HepG2 (cell line): ENCODE measurements around the gene IRAK4. TPM values are rescaled to one million over a fixed set of nuclear protein-coding genes. Genes with fewer than 3 reads are reported as not detected.

Experiments
- KLF15 ChIP-seq: sonication (generic); formaldehyde crosslinking; IDR thresholded peaks from 2 replicates; pipeline ENCODE4 v1.8.1; 2023; ENCODE audit warnings: borderline replicate concordance, mild to moderate bottlenecking, inconsistent platforms, missing genetic modification reagents, mixed read lengths
- POLR2A ChIP-seq, 2 experiments: IDR thresholded peaks; 2 replicates each; pipeline ENCODE4 v1.6.1; 2011; ENCODE audit warnings: low read depth in 2 of 2, low read length in 2 of 2, mild to moderate bottlenecking in 1 of 2, moderate library complexity in 1 of 2; ENCODE audit not compliant: insufficient read depth in 1 of 2
- SIN3A ChIP-seq: IDR thresholded peaks from 2 replicates; pipeline ENCODE4 v1.6.1; 2011; ENCODE audit warnings: low read depth, mild to moderate bottlenecking, control low read depth, low read length, borderline replicate concordance
- SOX13 ChIP-seq, 3 experiments: fragments of 450-650 bp in 1 of 3; sonication (generic) in 1 of 3; formaldehyde crosslinking in 1 of 3; IDR thresholded peaks in 2 of 3; conservative IDR thresholded peaks in 1 of 3; 2 replicates each; pipeline versions ENCODE4 v1.5.0 to v1.6.1; 2016 to 2020; ENCODE audit warnings: antibody characterized with exemption in 1 of 3, mild to moderate bottlenecking in 1 of 3, missing compliant biosample characterization in 1 of 3, missing genetic modification reagents in 1 of 3, moderate library complexity in 1 of 3
- SP5 ChIP-seq: IDR thresholded peaks from 2 replicates; pipeline ENCODE4 v1.6.1; 2016; ENCODE audit warnings: low read depth, borderline replicate concordance
- SRSF1 ChIP-seq: fragments of 200-400 bp; formaldehyde crosslinking; optimal IDR thresholded peaks from 2 replicates; pipeline ENCODE3; 2017; ENCODE audit warnings: mild to moderate bottlenecking, low read depth, low read length, moderate library complexity
- SRSF9 ChIP-seq: fragments of 200-400 bp; formaldehyde crosslinking; IDR thresholded peaks from 2 replicates; pipeline ENCODE4 v1.6.1; 2018; ENCODE audit warnings: borderline replicate concordance, mild to moderate bottlenecking, low read depth, low read length; ENCODE audit not compliant: insufficient read depth, poor library complexity, severe bottlenecking
- TCF7L2 ChIP-seq: IDR thresholded peaks from 2 replicates; pipeline ENCODE4 v1.6.1; 2011; ENCODE audit warnings: mild to moderate bottlenecking, low read depth, low read length, moderate library complexity
- TFE3 ChIP-seq: IDR thresholded peaks from 2 replicates; pipeline ENCODE4 v1.6.1; 2016
- ZFYVE20 ChIP-seq: sonication (generic); formaldehyde crosslinking; IDR thresholded peaks from 2 replicates; pipeline ENCODE4 v1.8.0; 2023; ENCODE audit warnings: low read depth, mild to moderate bottlenecking, moderate library complexity, missing genetic modification reagents, borderline replicate concordance
- ZNF235 ChIP-seq: sonication (generic); formaldehyde crosslinking; IDR thresholded peaks from 2 replicates; pipeline ENCODE4 v1.8.1; 2023; ENCODE audit warnings: mild to moderate bottlenecking, missing genetic modification reagents, borderline replicate concordance
- ZNF30 ChIP-seq: sonication (generic); formaldehyde crosslinking; IDR thresholded peaks from 2 replicates; pipeline ENCODE4 v1.5.0; 2020; ENCODE audit warnings: mild to moderate bottlenecking, missing genetic modification reagents
- ZNF354B ChIP-seq: sonication (generic); formaldehyde crosslinking; IDR thresholded peaks from 2 replicates; pipeline ENCODE4 v1.8.0; 2022; ENCODE audit warnings: mild to moderate bottlenecking, missing genetic modification reagents
- ZNF644 ChIP-seq: IDR thresholded peaks from 2 replicates; pipeline ENCODE4 v1.6.1; 2016; ENCODE audit warnings: low read depth
- ZNF672 ChIP-seq: sonication (generic); formaldehyde crosslinking; IDR thresholded peaks from 2 replicates; pipeline ENCODE4 v1.8.1; 2022; ENCODE audit warnings: missing genetic modification reagents
- ZNF687 ChIP-seq: sonication (generic); formaldehyde crosslinking; IDR thresholded peaks from 2 replicates; pipeline ENCODE4 v1.5.1; 2020; ENCODE audit warnings: mild to moderate bottlenecking, missing genetic modification reagents, moderate library complexity
- ZNF75D ChIP-seq: sonication (generic); formaldehyde crosslinking; IDR thresholded peaks from 2 replicates; pipeline ENCODE4 v1.8.1; 2023; ENCODE audit warnings: missing genetic modification reagents, mild to moderate bottlenecking, borderline replicate concordance
- ZNF781 ChIP-seq: sonication (generic); formaldehyde crosslinking; IDR thresholded peaks from 2 replicates; pipeline ENCODE4 v1.5.1; 2020; ENCODE audit warnings: borderline replicate concordance, mild to moderate bottlenecking, missing genetic modification reagents; ENCODE audit errors: not compliant biosample characterization
- polyA plus RNA-seq, 8 experiments: library from polyadenylated mRNA; depleted of rRNA in 3 of 8; stranded (reverse) in 7 of 8; unstranded in 1 of 8; fragments of >200 nt; fragmentation: Illumina TruSeq in 4 of 8; extraction: Trizol in 4 of 8; gene quantifications; 2 replicates each; pipeline versions ENCODE4 v1.2.1 to v1.2.3, GENCODE V29; 2011 to 2016; ENCODE audit warnings: low read depth in 4 of 8, missing spikeins in 1 of 8, mixed read lengths in 1 of 8; ENCODE audit not compliant: insufficient read depth in 1 of 8
- total RNA-seq, 5 experiments: library from RNA; depleted of rRNA; stranded (reverse); fragments of >200 nt; fragmentation: Illumina TruSeq; extraction: Trizol; gene quantifications; 2 replicates each; pipeline ENCODE4 v1.2.3, GENCODE V29; 2016; ENCODE audit warnings: low read depth in 1 of 5
- TF ChIP-seq, protein P1 (sequence below): sonication (generic); formaldehyde crosslinking; IDR thresholded peaks from 2 replicates; pipeline ENCODE4 v1.8.1; 2023; ENCODE audit warnings: mild to moderate bottlenecking, moderate library complexity, missing genetic modification reagents
- TF ChIP-seq, protein P2 (sequence below): IDR thresholded peaks from 2 replicates; pipeline ENCODE4 v1.6.1; 2016; ENCODE audit warnings: missing biosample characterization, missing genetic modification reagents, low read depth

Gene IRAK4
- total and polyA plus RNA-seq, 2 of the 13 experiments (the other 11 are each of a cell fraction or from before 2014, with no cell fraction given) = 6.6 to 7.1 TPM

DNA sequence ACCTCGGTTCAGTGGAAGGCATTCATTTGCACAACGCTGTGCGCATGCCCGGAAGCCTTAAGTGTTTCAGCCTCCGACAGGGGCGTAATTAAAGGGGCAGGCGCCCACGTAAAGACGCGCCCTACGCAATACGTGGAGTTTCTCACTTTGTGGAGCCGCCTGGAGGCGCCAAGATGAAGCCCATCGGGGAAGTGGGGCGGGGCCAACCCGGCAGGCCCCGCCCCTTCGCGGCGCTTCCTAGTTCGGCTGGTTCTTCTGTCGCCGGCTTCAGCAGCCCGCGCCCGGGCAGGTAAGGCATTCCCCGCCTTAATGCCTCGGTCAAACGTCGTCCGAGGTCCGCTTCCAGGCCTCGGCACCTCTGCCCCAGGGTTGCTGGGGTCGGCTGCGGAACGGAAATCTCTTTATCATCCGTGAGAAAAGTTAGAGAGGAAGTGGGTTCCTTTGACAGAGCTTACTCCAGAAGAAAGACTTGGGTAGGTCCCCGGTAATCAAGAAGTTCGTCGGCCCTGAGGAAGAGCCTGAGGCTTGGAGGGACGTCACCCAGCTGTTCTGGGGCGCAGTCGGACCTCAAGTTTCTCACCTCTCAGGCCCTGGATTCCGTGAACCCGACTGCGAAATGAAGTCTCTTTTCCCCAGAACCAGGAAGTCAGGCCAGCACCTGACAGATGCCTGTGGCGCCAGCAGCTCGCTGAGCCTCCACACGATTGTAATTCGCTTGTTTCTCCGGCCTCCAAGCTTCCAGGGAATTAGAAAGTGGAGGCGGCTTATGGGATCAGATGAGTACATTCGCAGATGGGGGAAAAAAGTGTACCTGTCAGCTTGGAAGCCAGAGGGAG, at the start of gene IRAK4, which contains the start of gene PUS7L (continued):
- TF ChIP-seq TFE3 (CRISPR knock-in tag) (no peak; the same call in 1 of the 2 replicates), SP5 (CRISPR knock-in tag) (peak; percentile 10), ZNF687 (CRISPR knock-in tag) (peak; percentile 79), SRSF1 (peak; percentile 49), ZNF235 (no peak), ZNF354B (CRISPR knock-in tag) (no peak), ZFYVE20 (no peak), SRSF9 (no peak), ZNF672 (CRISPR knock-in tag) (no peak), SOX13 (IDR thresholded peaks at IDR 0.05) (no peak), SOX13 (CRISPR knock-in tag; conservative IDR thresholded peaks at IDR 0.05 in 1 of 2, IDR thresholded peaks at IDR 0.05 in 1 of 2) (peak in 1 of 2 experiments; percentile 30; a peak in 1 of 4 replicates), ZNF30 (CRISPR knock-in tag) (no peak), TCF7L2 (no peak), POLR2A (IDR thresholded peaks at IDR 0.05; ENCODE audit: insufficient read depth in 1 of 2, low read depth in 2 of 2, low read length in 2 of 2) (peak; percentile 80 to 83), ZNF75D (CRISPR knock-in tag) (no peak), ZNF644 (no peak), KLF15 (CRISPR knock-in tag) (no peak), SIN3A (peak; percentile 46; the same call in 1 of the 2 replicates), ZNF781 (no peak)
- TF ChIP-seq, protein P1, sequence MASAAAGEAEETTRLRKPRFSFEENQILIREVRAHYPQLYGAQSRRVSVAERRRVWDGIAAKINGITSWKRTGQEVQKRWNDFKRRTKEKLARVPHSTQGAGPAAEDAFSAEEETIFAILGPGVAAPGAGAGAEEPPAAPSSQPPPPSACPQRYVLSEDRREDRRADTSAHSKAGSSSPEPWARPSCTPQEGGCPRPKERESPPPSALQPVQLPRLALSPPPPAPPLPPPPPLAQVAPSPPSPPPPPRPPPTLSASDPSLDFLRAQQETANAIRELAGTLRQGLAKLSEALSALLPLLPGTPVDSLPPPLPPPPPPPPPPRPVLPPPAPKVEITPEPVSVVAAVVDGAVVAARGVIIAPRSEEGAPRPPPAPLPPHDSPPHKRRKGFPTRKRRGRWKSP = peak; percentile 56; the same call in 1 of the 2 replicates
- TF ChIP-seq, protein P2, sequence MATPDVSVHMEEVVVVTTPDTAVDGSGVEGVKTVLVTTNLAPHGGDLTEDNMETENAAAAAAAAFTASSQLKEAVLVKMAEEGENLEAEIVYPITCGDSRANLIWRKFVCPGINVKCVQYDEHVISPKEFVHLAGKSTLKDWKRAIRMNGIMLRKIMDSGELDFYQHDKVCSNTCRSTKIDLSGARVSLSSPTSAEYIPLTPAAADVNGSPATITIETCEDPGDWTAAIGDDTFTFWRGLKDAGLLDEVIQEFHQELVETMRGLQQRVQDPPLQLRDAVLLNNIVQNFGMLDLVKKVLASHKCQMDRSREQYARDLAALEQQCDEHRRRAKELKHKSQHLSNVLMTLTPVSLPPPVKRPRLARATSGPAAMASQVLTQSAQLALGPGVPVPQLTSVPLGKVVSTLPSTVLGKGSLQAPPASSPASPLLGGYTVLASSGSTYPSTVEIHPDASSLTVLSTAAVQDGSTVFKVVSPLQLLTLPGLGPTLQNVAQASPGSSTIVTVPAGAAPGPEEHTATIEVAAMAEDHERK (CRISPR knock-in tag) = peak; percentile 94
